ENCODE measurements around the gene CEP72.

CEP72 gene

GRCh38 chr5:593511-593910 lies 18.6 kb upstream of the CEP72 start:
- Histone ChIP-seq H3K27me3 (ENCODE audit: low read depth, low read length) (peaks cover 26% of the 10 kb centered on the region), H3K4me2 (ENCODE audit: low read length) (no peak overlapping the region), H4K20me1 (ENCODE audit: insufficient read depth, low read length) (no peaks in the 10 kb centered on the region), H3K79me2 (ENCODE audit: low read length) (no peaks in the 10 kb centered on the region), H3K4me1 (ENCODE audit: low read length) (no peaks in the 10 kb centered on the region), H3K9me3 (ENCODE audit: insufficient read depth, low read length) (no peaks in the 10 kb centered on the region), H3K36me3 (replicated peaks; ENCODE audit: low read depth, low read length) (no peaks in the 10 kb centered on the region), H2AFZ (ENCODE audit: low read depth, low read length) (no peak overlapping the region), H3K9ac (ENCODE audit: low read length) (no peak overlapping the region), H3K4me3 (ENCODE audit: low read length) (no peak overlapping the region), H3K27ac (ENCODE audit: low read length) (no peak overlapping the region)
- TF ChIP-seq CTCF (IDR thresholded peaks at IDR 0.05; ENCODE audit: low read depth, low read length) (no peak), EZH2phosphoT487 (IDR thresholded peaks at IDR 0.05; ENCODE audit: low read depth) (no peak)

GRCh38 chr5:594226-594860 lies 17.8 kb upstream of the CEP72 start:
- Histone ChIP-seq H3K9me3 (ENCODE audit: insufficient read depth, low read length) (no peaks in the 10 kb centered on the region), H3K27ac (ENCODE audit: low read length) (no peak overlapping the region), H3K79me2 (ENCODE audit: low read length) (no peaks in the 10 kb centered on the region), H3K4me3 (ENCODE audit: low read length) (no peak overlapping the region), H4K20me1 (ENCODE audit: insufficient read depth, low read length) (no peaks in the 10 kb centered on the region), H3K27me3 (ENCODE audit: low read depth, low read length) (peaks cover 30% of the 10 kb centered on the region), H3K4me2 (ENCODE audit: low read length) (no peak overlapping the region), H3K4me1 (ENCODE audit: low read length) (no peaks in the 10 kb centered on the region), H3K9ac (ENCODE audit: low read length) (no peak overlapping the region), H2AFZ (ENCODE audit: low read depth, low read length) (no peak overlapping the region), H3K36me3 (replicated peaks; ENCODE audit: low read depth, low read length) (no peaks in the 10 kb centered on the region)
- no peak for TF ChIP-seq CTCF (IDR thresholded peaks at IDR 0.05; ENCODE audit: low read depth, low read length)
- no peak for TF ChIP-seq EZH2phosphoT487 (IDR thresholded peaks at IDR 0.05; ENCODE audit: low read depth)

GRCh38 chr5:595285-595875 lies 16.8 kb upstream of the CEP72 start:
- Histone ChIP-seq H3K27me3 (ENCODE audit: low read depth, low read length) (peaks cover 30% of the 10 kb centered on the region), H3K4me2 (ENCODE audit: low read length) (no peak overlapping the region), H3K4me3 (ENCODE audit: low read length) (no peak overlapping the region), H4K20me1 (ENCODE audit: insufficient read depth, low read length) (no peaks in the 10 kb centered on the region), H3K9ac (ENCODE audit: low read length) (no peak overlapping the region), H3K36me3 (replicated peaks; ENCODE audit: low read depth, low read length) (no peaks in the 10 kb centered on the region), H3K27ac (ENCODE audit: low read length) (no peak overlapping the region), H3K79me2 (ENCODE audit: low read length) (no peaks in the 10 kb centered on the region), H3K4me1 (ENCODE audit: low read length) (no peaks in the 10 kb centered on the region), H2AFZ (ENCODE audit: low read depth, low read length) (no peak overlapping the region), H3K9me3 (ENCODE audit: insufficient read depth, low read length) (no peaks in the 10 kb centered on the region)
- TF ChIP-seq EZH2phosphoT487 (IDR thresholded peaks at IDR 0.05; ENCODE audit: low read depth) = no peak
- no peak for TF ChIP-seq CTCF (IDR thresholded peaks at IDR 0.05; ENCODE audit: low read depth, low read length)

GRCh38 chr5:597871-598563 lies 14.1 kb upstream of the CEP72 start:
- no peaks in the 10 kb centered on the region for H3K9me3 ChIP-seq (ENCODE audit: insufficient read depth, low read length)
- H4K20me1 ChIP-seq (ENCODE audit: insufficient read depth, low read length) = no peaks in the 10 kb centered on the region
- H3K27ac ChIP-seq (ENCODE audit: low read length) = no peak overlapping the region
- no peaks in the 10 kb centered on the region for H3K36me3 ChIP-seq (replicated peaks; ENCODE audit: low read depth, low read length)
- no peaks in the 10 kb centered on the region for H3K4me1 ChIP-seq (ENCODE audit: low read length)
- TF ChIP-seq CTCF (IDR thresholded peaks at IDR 0.05; ENCODE audit: low read depth, low read length) = no peak
- no peak for TF ChIP-seq EZH2phosphoT487 (IDR thresholded peaks at IDR 0.05; ENCODE audit: low read depth)
- H2AFZ ChIP-seq (ENCODE audit: low read depth, low read length) = no peak overlapping the region
- no peak overlapping the region for H3K9ac ChIP-seq (ENCODE audit: low read length)
- no peak overlapping the region for H3K4me2 ChIP-seq (ENCODE audit: low read length)
- no peaks in the 10 kb centered on the region for H3K79me2 ChIP-seq (ENCODE audit: low read length)
- H3K4me3 ChIP-seq (ENCODE audit: low read length) = no peak overlapping the region
- peaks cover 30% of the 10 kb centered on the region for H3K27me3 ChIP-seq (ENCODE audit: low read depth, low read length)

Data from OCI-LY3 (cell line).